Coronary artery (tissue), 2 donors: Measurements from ENCODE around the gene VWA5B1.

Experiments
- DNase-seq: peaks from one replicate; pipeline ENCODE4 v3.0.0-alpha.2; 2017; ENCODE audit warnings: low spot score
- H3K27ac ChIP-seq, 2 donors: fragments of 200-600 bp; sonication (generic); one replicate each; pipeline ENCODE4 v1.5.1; 2016 to 2019
- H3K4me3 ChIP-seq: fragments of 200-600 bp; sonication (generic); 2 replicates; pipeline ENCODE4 v1.5.1; 2016; ENCODE audit warnings: mild to moderate bottlenecking, moderate library complexity
- TF ChIP-seq, protein P1 (sequence below): fragments of 200-600 bp; sonication (generic); IDR thresholded peaks from one replicate; pipeline ENCODE4 v1.5.1; 2019; ENCODE audit warnings: antibody characterized with exemption

Gene VWA5B1

DNA sequence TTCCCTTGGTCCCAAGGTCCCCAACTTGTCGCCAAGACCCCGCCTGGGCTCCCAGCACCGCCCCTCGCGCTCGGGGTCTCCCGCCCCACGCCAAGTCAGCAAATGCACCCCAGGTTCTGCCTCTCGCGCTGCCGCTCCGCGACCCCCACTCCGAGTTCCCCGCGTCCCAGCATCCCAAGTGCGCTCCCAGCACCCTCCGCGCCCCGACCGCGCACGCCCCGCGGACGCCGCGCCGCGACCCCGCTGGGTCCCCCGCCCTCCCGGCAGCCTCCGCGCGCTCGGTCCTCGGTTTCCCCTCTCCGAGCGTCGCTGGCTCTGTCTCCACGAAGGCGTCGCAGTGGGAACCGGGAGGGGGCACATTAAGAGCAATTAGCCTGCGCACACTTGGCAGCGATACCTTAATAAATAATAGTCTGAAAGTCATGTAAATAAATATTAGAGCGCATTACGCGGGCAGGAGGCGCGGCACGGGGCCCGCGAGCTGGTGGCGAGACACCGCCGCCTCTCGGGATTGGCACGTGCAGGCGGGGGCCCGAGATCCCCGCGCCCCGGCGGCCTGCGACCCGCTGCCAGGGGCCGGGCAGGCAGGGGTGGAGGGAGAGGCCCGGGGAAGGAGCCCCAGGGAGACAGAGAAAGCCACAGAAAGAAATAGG is 75.9 kb downstream of the VWA5B1 start:
- no peak overlapping the region for H3K27ac ChIP-seq
- no peak for DNase-seq
- H3K4me3 ChIP-seq = peak overlapping the region; percentile 60
- TF ChIP-seq, protein P1, sequence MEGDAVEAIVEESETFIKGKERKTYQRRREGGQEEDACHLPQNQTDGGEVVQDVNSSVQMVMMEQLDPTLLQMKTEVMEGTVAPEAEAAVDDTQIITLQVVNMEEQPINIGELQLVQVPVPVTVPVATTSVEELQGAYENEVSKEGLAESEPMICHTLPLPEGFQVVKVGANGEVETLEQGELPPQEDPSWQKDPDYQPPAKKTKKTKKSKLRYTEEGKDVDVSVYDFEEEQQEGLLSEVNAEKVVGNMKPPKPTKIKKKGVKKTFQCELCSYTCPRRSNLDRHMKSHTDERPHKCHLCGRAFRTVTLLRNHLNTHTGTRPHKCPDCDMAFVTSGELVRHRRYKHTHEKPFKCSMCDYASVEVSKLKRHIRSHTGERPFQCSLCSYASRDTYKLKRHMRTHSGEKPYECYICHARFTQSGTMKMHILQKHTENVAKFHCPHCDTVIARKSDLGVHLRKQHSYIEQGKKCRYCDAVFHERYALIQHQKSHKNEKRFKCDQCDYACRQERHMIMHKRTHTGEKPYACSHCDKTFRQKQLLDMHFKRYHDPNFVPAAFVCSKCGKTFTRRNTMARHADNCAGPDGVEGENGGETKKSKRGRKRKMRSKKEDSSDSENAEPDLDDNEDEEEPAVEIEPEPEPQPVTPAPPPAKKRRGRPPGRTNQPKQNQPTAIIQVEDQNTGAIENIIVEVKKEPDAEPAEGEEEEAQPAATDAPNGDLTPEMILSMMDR = no peak

DNA sequence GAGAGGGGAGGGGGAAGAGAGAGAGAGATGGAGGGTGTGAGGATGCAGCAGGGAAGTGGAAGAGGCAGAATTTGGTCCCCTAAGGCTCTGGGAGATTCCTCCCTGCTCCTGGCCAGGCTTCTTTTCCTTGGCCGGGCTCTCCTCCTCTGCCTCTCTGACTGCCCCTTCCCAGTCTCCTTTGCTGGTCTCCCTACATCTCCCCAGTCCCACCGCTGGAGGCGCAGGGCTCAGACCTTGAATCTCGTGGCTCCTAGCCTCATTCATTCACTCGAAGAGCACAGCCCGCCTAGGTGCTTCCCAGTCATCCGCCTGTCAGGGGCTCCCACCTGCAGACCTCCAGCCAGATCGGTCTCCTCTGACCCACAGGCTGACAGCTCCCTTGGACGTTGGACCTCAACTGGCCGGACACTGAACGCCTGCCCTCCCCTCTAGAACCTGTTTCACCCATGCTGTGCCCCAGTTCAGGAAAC is 76.5 kb downstream of the VWA5B1 start:
- TF ChIP-seq, protein P1 = no peak
- H3K27ac ChIP-seq = no peak overlapping the region
- peak overlapping the region; percentile 60 for H3K4me3 ChIP-seq
- DNase-seq = no peak

DNA sequence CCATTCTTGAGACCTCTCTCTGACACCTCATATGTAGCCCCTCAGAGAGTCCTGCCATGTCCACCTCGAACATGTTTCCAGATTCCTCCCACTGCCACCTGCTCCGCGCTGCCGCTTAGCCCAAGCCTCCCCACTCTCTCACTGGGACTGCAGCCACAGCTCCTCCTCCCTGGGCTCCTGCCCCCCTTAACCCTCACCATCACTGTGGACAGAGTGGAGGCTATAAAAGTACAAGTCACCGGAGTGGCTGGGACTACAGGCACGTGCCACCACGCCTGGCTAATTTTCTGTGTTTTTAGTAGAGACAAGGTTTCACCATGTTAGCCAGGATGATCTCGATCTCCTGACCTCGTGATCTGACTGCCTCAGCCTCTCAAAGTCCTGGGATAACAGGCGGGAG is 77.0 kb downstream of the VWA5B1 start:
- Histone ChIP-seq H3K27ac (no peak overlapping the region), H3K4me3 (no peak overlapping the region)
- DNase-seq = no peak
- TF ChIP-seq, protein P1 = no peak

GRCh38 chr1:20368866-20369470 is 78.3 kb downstream of the VWA5B1 start:
- TF ChIP-seq, protein P1 = no peak
- no peak for DNase-seq

DNA sequence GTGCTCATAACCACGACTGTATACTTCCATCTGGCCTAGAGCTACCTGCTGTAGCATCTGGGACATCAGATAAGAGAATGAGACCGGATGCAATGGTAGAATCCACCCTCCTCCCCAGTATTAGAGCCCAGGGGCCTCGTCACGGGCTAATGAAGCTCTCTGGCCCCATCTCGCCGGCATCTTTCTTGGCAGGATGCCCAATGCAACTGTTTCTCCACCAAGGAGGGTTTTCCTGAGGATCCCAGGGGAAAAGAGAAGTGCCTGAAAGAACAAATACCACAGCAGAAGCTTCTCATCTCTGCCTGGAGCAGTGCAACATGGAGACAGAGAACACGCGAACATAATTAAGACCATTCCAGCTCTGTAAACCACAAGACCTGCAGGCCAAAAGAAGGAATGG is 80.0 kb downstream of the VWA5B1 start:
- TF ChIP-seq, protein P1 = no peak
- no peak for DNase-seq
- Histone ChIP-seq H3K27ac (no peak overlapping the region), H3K4me3 (no peak overlapping the region)

More at GRCh38 chr1:20368866-20369470, 78.3 kb downstream of the VWA5B1 start:
- Histone ChIP-seq H3K4me3 (no peak overlapping the region), H3K27ac (no peak overlapping the region)

DNA sequence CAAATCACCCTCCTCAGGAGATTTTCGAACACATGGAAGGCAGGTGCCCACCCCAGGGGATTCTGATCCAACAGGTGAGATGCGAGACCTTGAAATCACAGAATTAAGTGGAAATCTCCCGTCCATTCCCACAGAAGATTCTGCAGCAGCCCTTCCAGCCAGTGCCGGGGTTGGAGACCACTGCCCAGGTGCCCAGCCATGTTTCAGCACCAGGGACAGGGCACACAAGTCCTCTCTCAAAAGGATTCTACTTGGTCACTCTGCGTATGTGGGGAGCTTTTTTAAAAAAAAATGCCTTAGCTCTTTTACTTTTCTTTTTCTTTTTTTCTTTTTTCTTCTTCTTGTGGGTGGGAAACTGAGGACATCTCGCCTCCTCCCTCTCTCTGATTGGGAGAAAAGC is 80.7 kb downstream of the VWA5B1 start:
- TF ChIP-seq, protein P1 = no peak
- no peak for DNase-seq

GRCh38 chr1:20371883-20372282 is 81.2 kb downstream of the VWA5B1 start:
- Histone ChIP-seq H3K4me3 (no peak overlapping the region), H3K27ac (no peak overlapping the region)
- TF ChIP-seq, protein P1 = no peak
- DNase-seq = no peak

More for the DNA sequence above, 80.7 kb downstream of the VWA5B1 start:
- Histone ChIP-seq H3K4me3 (no peak overlapping the region), H3K27ac (no peak overlapping the region)
